PC-9 (cell line): ENCODE data around the gene AUH. TPM values are rescaled to one million over a fixed set of nuclear protein-coding genes. Genes with fewer than 3 reads are reported as not detected.

Source experiments
- BruUV-seq: library from RNA; stranded (reverse); fragments of 400-500 nt; replicated peaks from 2 replicates; lab custom pipeline; 2021; lab: Mats Ljungman, UMichigan
- CTCF ChIA-PET: fragments of 300-600 bp; sonication (Branson Sonifier 250); formaldehyde crosslinking; loops from one replicate; lab custom pipeline; 2022; ENCODE audit warnings: antibody characterized with exemption; lab: Charles Lee
- POLR2A ChIA-PET: fragments of 300-600 bp; sonication (Branson Sonifier 250); formaldehyde crosslinking; loops from one replicate; lab custom pipeline; 2022; ENCODE audit warnings: antibody characterized with exemption; ENCODE audit not compliant: unreplicated experiment; lab: Charles Lee
- DNase-seq, 2 experiments: peaks; one replicate each; pipeline versions ENCODE4 v3.0.0 to v3.0.0-alpha.2; 2015 to 2022; ENCODE audit warnings: mixed read lengths in 1 of 2
- H2AFZ ChIP-seq: fragments of 200-600 bp; sonication (generic); 2 replicates; pipeline ENCODE4 v1.8.1; 2017; ENCODE audit warnings: antibody characterized with exemption
- H3F3A ChIP-seq: fragments of 200-600 bp; sonication (generic); 2 replicates; pipeline ENCODE4 v1.8.1; 2017; ENCODE audit warnings: antibody characterized with exemption, mild to moderate bottlenecking, low read depth; ENCODE audit not compliant: insufficient read depth
- H3K27ac ChIP-seq: fragments of 200-600 bp; sonication (generic); 2 replicates; pipeline ENCODE4 v1.6.1; 2016; ENCODE audit warnings: mixed run types
- H3K27me3 ChIP-seq: fragments of 200-600 bp; sonication (generic); 2 replicates; pipeline ENCODE4 v1.6.1; 2016; ENCODE audit warnings: low read depth, mixed run types; ENCODE audit not compliant: insufficient read depth
- H3K36me3 ChIP-seq: fragments of 200-600 bp; sonication (generic); 2 replicates; pipeline ENCODE4 v1.6.1; 2016; ENCODE audit warnings: low read depth, mixed run types
- H3K4me1 ChIP-seq: fragments of 200-600 bp; sonication (generic); replicated peaks from 2 replicates; pipeline ENCODE4 v1.6.1; 2016; ENCODE audit warnings: mixed run types; ENCODE audit not compliant: insufficient read depth
- H3K4me2 ChIP-seq: fragments of 200-600 bp; sonication (generic); 2 replicates; pipeline ENCODE4 v1.6.1; 2017; ENCODE audit warnings: mixed run types
- H3K4me3 ChIP-seq: fragments of 200-600 bp; sonication (generic); 2 replicates; pipeline ENCODE4 v1.6.1; 2016; ENCODE audit warnings: mixed run types
- H3K79me2 ChIP-seq: fragments of 200-600 bp; sonication (generic); 2 replicates; pipeline ENCODE4 v1.6.1; 2017; ENCODE audit warnings: low read depth, mixed run types
- H3K9me2 ChIP-seq: fragments of 200-600 bp; sonication (generic); 2 replicates; pipeline ENCODE4 v1.8.1; 2017; ENCODE audit warnings: mild to moderate bottlenecking; ENCODE audit not compliant: insufficient read depth
- H3K9me3 ChIP-seq: fragments of 200-600 bp; sonication (generic); 2 replicates; pipeline ENCODE4 v1.8.1; 2016; ENCODE audit warnings: low read depth; ENCODE audit not compliant: insufficient read depth
- H4K20me1 ChIP-seq: fragments of 200-600 bp; sonication (generic); 2 replicates; pipeline ENCODE4 v1.8.1; 2017; ENCODE audit not compliant: insufficient read depth
- CTCF ChIP-seq: fragments of 200-600 bp; sonication (generic); conservative IDR thresholded peaks from 2 replicates; pipeline ENCODE4 v1.6.1; 2017; ENCODE audit warnings: mixed run types, antibody characterized with exemption, mild to moderate bottlenecking, moderate library complexity
- EZH2 ChIP-seq: fragments of 200-600 bp; sonication (generic); IDR thresholded peaks from 2 replicates; pipeline ENCODE4 v1.8.0; 2017; ENCODE audit warnings: antibody characterized with exemption, low read depth
- intact Hi-C: fragments of 100-400 bp; cut with micrococcal nuclease; formaldehyde crosslinking; loops from one replicate; pipeline ENCODE4 v1.10.0; 2022; ENCODE audit not compliant: unreplicated experiment
- total RNA-seq: library from RNA; stranded (reverse); gene quantifications from 2 replicates; pipeline ENCODE4 v1.2.3, GENCODE V29; 2021

The AUH gene
- total RNA-seq, 1 experiment from 2014 or later = 24.9 TPM

- H3K9me3 ChIP-seq = no peaks in the 10 kb centered on the region
- no peak overlapping the region for H3K27ac ChIP-seq
- H3K9me2 ChIP-seq = no peaks in the 10 kb centered on the region
- ChIA-PET POLR2A (no interaction called here), CTCF (interaction anchor here (0.5 kb wide), 1 partner anchor 41 kb away, joined by 6 read pairs; no protein-coding TSS in a partner anchor)
- H3K4me1 ChIP-seq = peaks cover 9% of the 10 kb centered on the region; the same call in 1 of the 2 replicates
- peaks cover 3% of the 10 kb centered on the region; the same call in 1 of the 2 replicates for H3K36me3 ChIP-seq
- no peaks in the 10 kb centered on the region for H4K20me1 ChIP-seq
- H3K4me2 ChIP-seq = no peak overlapping the region
- no peaks in the 10 kb centered on the region for H3K27me3 ChIP-seq
- no peak overlapping the region for H2AFZ ChIP-seq
- intact Hi-C loops = no loop called here
- H3K4me3 ChIP-seq = no peak overlapping the region
- no peak for TF ChIP-seq EZH2
- no peak for TF ChIP-seq CTCF
- no TSS peak for BruUV-seq
- no peaks in the 10 kb centered on the region for H3F3A ChIP-seq
- DNase-seq = no peak
- H3K79me2 ChIP-seq = peaks cover 9% of the 10 kb centered on the region; the same call in 1 of the 2 replicates
These were observed 12.6 kb downstream of the AUH start for GRCh38 chr9:91349115-91349555.

GRCh38 chr9:91348191-91348807 lies 13.4 kb downstream of the AUH start:
- Histone ChIP-seq H3F3A (no peaks in the 10 kb centered on the region), H4K20me1 (no peaks in the 10 kb centered on the region), H3K27me3 (no peaks in the 10 kb centered on the region), H3K4me3 (no peak overlapping the region), H3K79me2 (peaks cover 9% of the 10 kb centered on the region; the same call in 1 of the 2 replicates), H2AFZ (no peak overlapping the region), H3K27ac (no peak overlapping the region), H3K9me2 (no peaks in the 10 kb centered on the region), H3K36me3 (peaks cover 3% of the 10 kb centered on the region; the same call in 1 of the 2 replicates), H3K4me1 (peaks cover 9% of the 10 kb centered on the region; the same call in 1 of the 2 replicates), H3K4me2 (no peak overlapping the region), H3K9me3 (no peaks in the 10 kb centered on the region)
- no TSS peak for BruUV-seq
- TF ChIP-seq EZH2 (no peak), CTCF (no peak)
- DNase-seq = no peak
- ChIA-PET POLR2A (interaction anchor here (0.6 kb wide), 1 partner anchor 69 kb away, joined by 10 read pairs; no protein-coding TSS in a partner anchor), CTCF (no interaction called here)
- intact Hi-C loops = no loop called here

GRCh38 chr9:91347377-91347776 lies 14.3 kb downstream of the AUH start:
- H3K36me3 ChIP-seq = 0 out of 2 replicates have a peak, but pooled peaks cover under 1% of the 10 kb centered on the region
- H3K27ac ChIP-seq = no peak overlapping the region
- H2AFZ ChIP-seq = no peak overlapping the region
- no peak for TF ChIP-seq EZH2
- TF ChIP-seq CTCF = no peak
- BruUV-seq = no TSS peak
- no peak for DNase-seq
- ChIA-PET CTCF (no interaction called here), POLR2A (no interaction called here)
- intact Hi-C loops = no loop called here
- H3K4me3 ChIP-seq = no peak overlapping the region
- no peaks in the 10 kb centered on the region for H3K27me3 ChIP-seq
- no peak overlapping the region for H3K4me2 ChIP-seq
- no peaks in the 10 kb centered on the region for H4K20me1 ChIP-seq
- peaks cover 9% of the 10 kb centered on the region; the same call in 1 of the 2 replicates for H3K79me2 ChIP-seq
- no peaks in the 10 kb centered on the region for H3K9me2 ChIP-seq
- no peaks in the 10 kb centered on the region for H3F3A ChIP-seq
- peaks cover 9% of the 10 kb centered on the region; the same call in 1 of the 2 replicates for H3K4me1 ChIP-seq
- H3K9me3 ChIP-seq = no peaks in the 10 kb centered on the region
